Measurements from ENCODE around the gene ECE1.

Gene ECE1

DNA sequence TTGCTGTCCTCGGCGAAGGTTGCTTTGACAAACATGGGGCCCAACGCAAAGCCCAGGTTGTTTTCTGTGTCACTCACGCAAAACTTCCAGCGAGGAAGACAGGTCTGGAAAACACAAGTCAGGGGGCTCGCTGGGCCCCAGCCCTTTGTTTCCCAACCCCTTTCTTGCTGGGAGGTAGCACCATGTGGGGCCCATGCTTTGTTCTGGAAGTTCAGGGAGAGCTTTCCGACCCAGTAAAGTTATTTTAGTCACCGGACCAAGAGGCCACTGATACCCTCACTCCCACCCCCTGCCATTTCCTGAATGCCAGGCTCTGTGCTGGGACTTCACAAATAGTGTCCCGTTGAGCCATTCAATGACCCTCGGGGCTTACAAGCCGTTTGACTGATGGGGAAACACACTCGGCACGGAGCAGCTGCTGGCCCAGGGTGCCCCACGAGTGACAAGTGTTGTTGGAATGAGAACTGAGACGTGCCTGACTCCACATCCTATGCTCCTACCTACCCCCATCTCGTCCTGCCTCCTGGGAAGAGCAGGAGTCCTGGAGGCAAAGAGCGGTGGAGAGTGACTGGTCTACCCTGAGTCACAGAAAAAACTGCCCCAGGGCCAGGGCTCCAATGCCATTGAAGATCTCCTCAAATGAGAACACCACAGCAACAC, 52.0 kb downstream of the ECE1 start:
- Histone ChIP-seq H3K9ac (ENCODE audit: low read length) (no peak overlapping the region), H3K36me3 (ENCODE audit: insufficient read depth, low read length) (peaks cover 25% of the 10 kb centered on the region), H3K9me2 (ENCODE audit: low read depth, low read length) (no peaks in the 10 kb centered on the region), H3K27ac (ENCODE audit: low read depth, low read length, poor library complexity, severe bottlenecking) (no peak overlapping the region), H3K79me2 (ENCODE audit: insufficient read depth, low read length) (no peaks in the 10 kb centered on the region), H3K4me2 (ENCODE audit: low read length) (no peak overlapping the region), H3K27me3 (ENCODE audit: insufficient read depth, low read length) (no peaks in the 10 kb centered on the region), H3K9me3 (ENCODE audit: low read length) (no peaks in the 10 kb centered on the region), H3K4me3 (ENCODE audit: low read depth, low read length, poor library complexity, severe bottlenecking) (no peak overlapping the region), H4K20me1 (ENCODE audit: insufficient read depth, low read length) (no peaks in the 10 kb centered on the region), H3K4me1 (ENCODE audit: insufficient read depth, low read length, severe bottlenecking) (no peaks in the 10 kb centered on the region), H3F3A (ENCODE audit: insufficient read depth, low read length) (no peaks in the 10 kb centered on the region), H2AFZ (ENCODE audit: low read length) (no peak overlapping the region)
- TF ChIP-seq, protein P1, sequence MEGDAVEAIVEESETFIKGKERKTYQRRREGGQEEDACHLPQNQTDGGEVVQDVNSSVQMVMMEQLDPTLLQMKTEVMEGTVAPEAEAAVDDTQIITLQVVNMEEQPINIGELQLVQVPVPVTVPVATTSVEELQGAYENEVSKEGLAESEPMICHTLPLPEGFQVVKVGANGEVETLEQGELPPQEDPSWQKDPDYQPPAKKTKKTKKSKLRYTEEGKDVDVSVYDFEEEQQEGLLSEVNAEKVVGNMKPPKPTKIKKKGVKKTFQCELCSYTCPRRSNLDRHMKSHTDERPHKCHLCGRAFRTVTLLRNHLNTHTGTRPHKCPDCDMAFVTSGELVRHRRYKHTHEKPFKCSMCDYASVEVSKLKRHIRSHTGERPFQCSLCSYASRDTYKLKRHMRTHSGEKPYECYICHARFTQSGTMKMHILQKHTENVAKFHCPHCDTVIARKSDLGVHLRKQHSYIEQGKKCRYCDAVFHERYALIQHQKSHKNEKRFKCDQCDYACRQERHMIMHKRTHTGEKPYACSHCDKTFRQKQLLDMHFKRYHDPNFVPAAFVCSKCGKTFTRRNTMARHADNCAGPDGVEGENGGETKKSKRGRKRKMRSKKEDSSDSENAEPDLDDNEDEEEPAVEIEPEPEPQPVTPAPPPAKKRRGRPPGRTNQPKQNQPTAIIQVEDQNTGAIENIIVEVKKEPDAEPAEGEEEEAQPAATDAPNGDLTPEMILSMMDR (IDR thresholded peaks at IDR 0.05; ENCODE audit: low read length) = no peak
- no peak for TF ChIP-seq EZH2 (IDR thresholded peaks at IDR 0.05; ENCODE audit: borderline replicate concordance, low read length)

DNA sequence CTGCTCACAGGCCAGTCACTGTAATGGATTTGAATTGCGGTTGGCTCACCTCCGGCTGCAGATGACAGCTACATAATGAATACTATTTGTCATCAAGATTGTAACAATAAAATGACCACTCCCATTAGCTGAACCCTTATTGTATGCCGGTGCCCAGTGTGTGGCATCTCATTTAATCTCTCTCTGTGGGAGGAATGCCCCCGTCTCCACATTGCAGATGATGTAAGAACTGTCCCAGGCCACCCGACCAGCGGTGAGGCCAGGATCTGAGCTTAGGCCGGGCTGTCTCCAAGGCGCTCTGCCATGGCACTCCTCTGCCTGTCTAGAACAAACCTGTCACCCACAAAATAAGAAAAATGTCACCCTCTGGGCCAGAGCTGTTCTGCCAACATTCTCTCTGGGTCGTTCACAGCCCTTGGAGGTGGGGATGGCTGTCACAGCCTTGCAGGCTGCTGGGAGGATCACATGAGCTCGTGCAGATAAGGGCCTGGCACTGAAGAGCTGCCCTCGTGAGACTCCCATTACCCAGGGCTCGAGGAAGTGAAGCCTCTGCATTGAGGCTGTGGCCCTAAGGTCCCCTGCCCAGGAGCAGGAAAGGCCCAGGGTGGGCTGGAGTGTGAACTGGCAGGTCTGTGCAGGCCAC, 52.7 kb downstream of the ECE1 start:
- no peaks in the 10 kb centered on the region for H4K20me1 ChIP-seq (ENCODE audit: insufficient read depth, low read length)
- no peak overlapping the region for H3K4me2 ChIP-seq (ENCODE audit: low read length)
- no peak overlapping the region for H3K9ac ChIP-seq (ENCODE audit: low read length)
- no peaks in the 10 kb centered on the region for H3K9me3 ChIP-seq (ENCODE audit: low read length)
- peaks cover 29% of the 10 kb centered on the region for H3K36me3 ChIP-seq (ENCODE audit: insufficient read depth, low read length)
- TF ChIP-seq, protein P1 (IDR thresholded peaks at IDR 0.05; ENCODE audit: low read length) = no peak
- no peak for TF ChIP-seq EZH2 (IDR thresholded peaks at IDR 0.05; ENCODE audit: borderline replicate concordance, low read length)
- H3K4me1 ChIP-seq (ENCODE audit: insufficient read depth, low read length, severe bottlenecking) = no peaks in the 10 kb centered on the region
- no peak overlapping the region for H3K27ac ChIP-seq (ENCODE audit: low read depth, low read length, poor library complexity, severe bottlenecking)
- H3K9me2 ChIP-seq (ENCODE audit: low read depth, low read length) = no peaks in the 10 kb centered on the region
- no peak overlapping the region for H2AFZ ChIP-seq (ENCODE audit: low read length)
- H3K27me3 ChIP-seq (ENCODE audit: insufficient read depth, low read length) = no peaks in the 10 kb centered on the region
- H3K79me2 ChIP-seq (ENCODE audit: insufficient read depth, low read length) = no peaks in the 10 kb centered on the region
- no peak overlapping the region for H3K4me3 ChIP-seq (ENCODE audit: low read depth, low read length, poor library complexity, severe bottlenecking)
- H3F3A ChIP-seq (ENCODE audit: insufficient read depth, low read length) = no peaks in the 10 kb centered on the region

DNA sequence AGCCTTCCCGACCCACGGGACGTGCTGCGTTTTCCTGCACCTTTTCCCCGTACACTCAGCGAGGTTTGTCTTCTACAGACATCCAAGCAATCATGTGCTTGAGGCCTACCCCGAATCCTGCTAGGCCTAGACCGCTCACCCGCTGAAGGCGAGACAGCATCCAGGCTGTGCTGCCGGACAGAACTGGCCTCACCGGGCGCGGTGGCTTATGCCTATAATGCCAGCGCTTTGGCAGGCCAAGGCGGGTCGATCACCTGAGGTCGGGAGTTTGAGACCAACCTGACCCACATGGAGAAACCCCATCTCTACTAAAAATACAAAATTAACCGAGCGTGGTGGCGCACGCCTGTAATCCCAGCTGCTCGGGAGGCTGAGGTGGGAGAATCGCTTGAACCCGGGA, 54.1 kb downstream of the ECE1 start:
- TF ChIP-seq EZH2 (IDR thresholded peaks at IDR 0.05; ENCODE audit: borderline replicate concordance, low read length) = no peak
- TF ChIP-seq, protein P1 (IDR thresholded peaks at IDR 0.05; ENCODE audit: low read length) = no peak
- Histone ChIP-seq H4K20me1 (ENCODE audit: insufficient read depth, low read length) (no peaks in the 10 kb centered on the region), H3K4me3 (ENCODE audit: low read depth, low read length, poor library complexity, severe bottlenecking) (no peak overlapping the region), H3K27me3 (ENCODE audit: insufficient read depth, low read length) (no peaks in the 10 kb centered on the region), H3K27ac (ENCODE audit: low read depth, low read length, poor library complexity, severe bottlenecking) (no peak overlapping the region), H3K79me2 (ENCODE audit: insufficient read depth, low read length) (no peaks in the 10 kb centered on the region), H3K9me2 (ENCODE audit: low read depth, low read length) (no peaks in the 10 kb centered on the region), H3K36me3 (ENCODE audit: insufficient read depth, low read length) (peaks cover 24% of the 10 kb centered on the region), H3K4me2 (ENCODE audit: low read length) (no peak overlapping the region), H3K9ac (ENCODE audit: low read length) (no peak overlapping the region), H3K4me1 (ENCODE audit: insufficient read depth, low read length, severe bottlenecking) (no peaks in the 10 kb centered on the region), H2AFZ (ENCODE audit: low read length) (no peak overlapping the region), H3K9me3 (ENCODE audit: low read length) (no peaks in the 10 kb centered on the region), H3F3A (ENCODE audit: insufficient read depth, low read length) (no peaks in the 10 kb centered on the region)
